ENCODE data around the gene ARHGAP6.

ARHGAP6 gene

DNA sequence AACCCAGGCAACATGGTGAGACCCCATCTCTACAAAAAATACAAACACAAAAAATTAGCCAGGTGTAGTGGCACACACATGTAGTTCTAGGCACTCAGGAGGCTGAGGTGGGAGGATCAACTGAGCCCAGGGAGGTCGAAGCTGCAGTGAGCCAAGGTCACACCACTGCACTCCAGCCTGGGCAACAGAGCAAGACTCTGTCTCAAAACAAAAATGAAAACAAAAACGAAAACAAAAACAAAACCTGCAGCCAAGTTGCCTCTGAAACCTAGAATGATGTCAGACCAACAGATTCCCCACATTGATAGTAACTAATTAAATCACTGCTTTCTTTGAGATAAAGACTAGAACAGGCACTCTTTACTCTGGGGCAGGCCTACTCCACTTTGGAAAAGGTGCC lies 268.0 kb downstream of the ARHGAP6 start:
- CTCF ChIA-PET = no interaction called here
- Mint-ChIP-seq H3K4me3 (no peak overlapping the region), H3K27ac (no peak overlapping the region), H3K27me3 (no peaks in the 10 kb centered on the region), H3K4me1 (no peaks in the 10 kb centered on the region), H3K9me3 (no peaks in the 10 kb centered on the region), H3K36me3 (no peaks in the 10 kb centered on the region)
- DNase-seq = no peak

DNA sequence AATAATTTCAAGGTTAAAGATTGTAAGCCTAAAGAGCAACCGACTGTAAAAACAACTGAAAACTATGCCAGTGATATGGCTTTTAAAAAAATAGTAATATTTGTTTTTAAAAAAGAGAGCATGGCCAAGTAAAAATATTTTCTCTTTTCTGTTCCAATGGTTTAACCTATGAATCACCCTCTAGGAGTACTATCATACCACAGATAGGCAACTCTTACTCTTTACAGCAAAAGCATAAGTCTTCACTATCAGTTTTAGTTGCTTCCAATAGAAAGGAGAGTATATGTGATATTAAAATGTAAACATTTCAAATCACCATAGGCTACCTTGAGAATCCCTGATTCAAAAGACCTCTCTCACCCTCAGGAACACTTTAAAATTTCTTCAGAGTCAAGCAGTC lies 269.9 kb downstream of the ARHGAP6 start:
- no peaks in the 10 kb centered on the region for H3K9me3 Mint-ChIP-seq
- CTCF ChIA-PET = no interaction called here
- no peaks in the 10 kb centered on the region for H3K27me3 Mint-ChIP-seq
- H3K36me3 Mint-ChIP-seq = no peaks in the 10 kb centered on the region
- no peak for DNase-seq
- no peaks in the 10 kb centered on the region for H3K4me1 Mint-ChIP-seq
- H3K27ac Mint-ChIP-seq = no peak overlapping the region
- H3K4me3 Mint-ChIP-seq = no peak overlapping the region

DNA sequence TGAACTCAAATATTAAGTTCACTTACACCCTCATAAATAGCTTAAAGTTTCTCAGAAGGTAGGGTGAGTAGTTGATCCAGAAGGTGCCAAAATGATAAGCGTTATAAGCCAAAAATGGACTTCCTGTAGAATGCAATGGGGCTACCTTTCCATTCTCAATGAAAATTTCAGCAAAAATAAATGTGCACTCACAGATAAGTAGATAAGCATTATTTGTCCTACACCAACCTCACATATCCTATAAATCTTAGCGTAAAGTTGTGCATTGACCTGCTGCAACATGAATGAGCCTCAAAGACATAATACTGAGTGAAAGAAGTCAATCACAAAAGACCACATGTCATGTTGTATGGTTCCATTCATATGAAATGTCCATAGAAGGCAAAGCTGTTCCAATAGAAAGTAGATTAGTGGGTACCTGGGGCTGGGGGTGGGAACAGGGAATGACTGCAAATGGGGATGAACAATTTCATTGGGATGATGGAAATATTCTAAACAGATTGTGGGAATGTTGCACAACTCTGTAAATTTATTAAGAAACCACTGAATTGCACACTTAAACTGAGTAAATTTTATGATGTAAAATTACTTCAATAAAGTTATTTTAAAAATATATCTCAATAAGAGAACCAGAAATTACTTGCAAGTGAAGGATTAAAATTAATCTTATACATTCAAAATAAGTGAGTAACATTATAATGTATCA lies 271.6 kb downstream of the ARHGAP6 start:
- Mint-ChIP-seq H3K27ac (no peak overlapping the region), H3K4me1 (no peaks in the 10 kb centered on the region), H3K36me3 (no peaks in the 10 kb centered on the region), H3K4me3 (no peak overlapping the region), H3K9me3 (no peaks in the 10 kb centered on the region), H3K27me3 (no peaks in the 10 kb centered on the region)
- CTCF ChIA-PET = no interaction called here
- no peak for DNase-seq

DNA sequence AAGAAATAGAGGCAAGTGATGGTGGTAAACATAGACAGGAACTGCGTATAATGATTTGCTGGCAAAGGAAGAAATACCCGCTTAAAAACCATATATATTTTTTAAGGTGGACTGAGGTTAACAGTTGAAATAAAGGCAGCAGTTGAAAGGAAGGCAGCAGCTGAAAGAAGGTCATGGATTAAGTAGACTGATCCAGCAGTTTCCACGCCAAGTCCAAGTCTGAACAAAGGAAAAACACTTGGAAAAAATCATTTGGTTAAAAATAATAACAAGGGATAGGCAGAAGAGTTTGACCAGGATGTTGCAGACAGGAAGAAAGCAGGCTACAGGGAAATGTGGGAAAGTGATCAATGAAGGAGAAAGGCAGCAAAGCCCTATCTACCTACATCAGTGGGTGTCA lies 278.9 kb downstream of the ARHGAP6 start:
- no peaks in the 10 kb centered on the region for H3K27me3 Mint-ChIP-seq
- no peak overlapping the region for H3K27ac Mint-ChIP-seq
- no peaks in the 10 kb centered on the region for H3K36me3 Mint-ChIP-seq
- no peaks in the 10 kb centered on the region for H3K4me1 Mint-ChIP-seq
- CTCF ChIA-PET = no interaction called here
- H3K4me3 Mint-ChIP-seq = no peak overlapping the region
- no peaks in the 10 kb centered on the region for H3K9me3 Mint-ChIP-seq
- no peak for DNase-seq

DNA sequence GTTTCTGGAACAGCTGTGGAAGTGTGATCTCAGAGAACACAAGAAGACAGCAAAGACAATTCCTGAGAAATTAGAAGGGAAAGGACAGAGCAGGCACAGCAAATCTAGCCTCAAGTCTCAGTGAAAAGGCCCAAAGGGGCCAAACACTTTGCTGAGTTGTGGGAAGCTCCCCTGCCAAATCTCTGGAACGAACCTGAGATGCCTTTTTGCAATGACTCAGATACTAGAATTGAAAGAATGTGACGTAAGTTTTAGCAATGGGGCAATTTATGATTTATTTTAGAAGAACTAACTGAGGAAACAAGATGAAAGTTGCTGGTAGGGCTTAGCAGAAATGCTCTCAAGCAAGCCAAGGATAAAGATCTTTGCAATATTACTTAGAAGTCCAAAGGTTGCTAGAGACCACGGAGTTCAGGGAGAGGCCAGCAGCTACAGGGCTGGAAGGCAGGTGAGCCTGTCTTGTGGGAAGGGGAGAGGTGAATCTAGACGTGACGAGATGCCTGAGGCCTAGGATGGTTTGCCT lies 279.7 kb downstream of the ARHGAP6 start:
- H3K4me3 Mint-ChIP-seq = no peak overlapping the region
- no peaks in the 10 kb centered on the region for H3K4me1 Mint-ChIP-seq
- no peak overlapping the region for H3K27ac Mint-ChIP-seq
- H3K36me3 Mint-ChIP-seq = no peaks in the 10 kb centered on the region
- no peaks in the 10 kb centered on the region for H3K9me3 Mint-ChIP-seq
- H3K27me3 Mint-ChIP-seq = no peaks in the 10 kb centered on the region
- DNase-seq = no peak
- CTCF ChIA-PET = no interaction called here

DNA sequence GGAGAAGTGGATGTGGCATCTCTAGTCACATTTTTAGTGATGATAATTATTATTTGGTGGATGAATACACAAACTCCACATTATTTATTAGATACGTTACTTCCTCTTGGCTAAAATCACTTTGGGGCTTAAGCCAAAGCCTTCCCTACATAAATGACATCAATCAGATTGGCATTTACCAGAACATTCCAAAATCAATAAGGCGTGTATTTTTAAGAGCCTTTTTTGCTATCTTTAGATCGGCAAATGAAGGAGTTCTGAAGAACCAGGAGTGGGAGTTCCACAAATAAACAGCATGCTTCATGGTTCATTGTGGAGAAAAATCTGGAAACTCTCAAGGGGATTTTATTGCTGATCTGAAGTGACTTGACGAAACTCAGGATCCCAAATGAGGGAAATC lies 282.8 kb downstream of the ARHGAP6 start:
- no peaks in the 10 kb centered on the region for H3K27me3 Mint-ChIP-seq
- no peak for DNase-seq
- no peaks in the 10 kb centered on the region for H3K4me1 Mint-ChIP-seq
- no peaks in the 10 kb centered on the region for H3K36me3 Mint-ChIP-seq
- no peak overlapping the region for H3K4me3 Mint-ChIP-seq
- CTCF ChIA-PET = no interaction called here
- no peaks in the 10 kb centered on the region for H3K9me3 Mint-ChIP-seq
- H3K27ac Mint-ChIP-seq = no peak overlapping the region

DNA sequence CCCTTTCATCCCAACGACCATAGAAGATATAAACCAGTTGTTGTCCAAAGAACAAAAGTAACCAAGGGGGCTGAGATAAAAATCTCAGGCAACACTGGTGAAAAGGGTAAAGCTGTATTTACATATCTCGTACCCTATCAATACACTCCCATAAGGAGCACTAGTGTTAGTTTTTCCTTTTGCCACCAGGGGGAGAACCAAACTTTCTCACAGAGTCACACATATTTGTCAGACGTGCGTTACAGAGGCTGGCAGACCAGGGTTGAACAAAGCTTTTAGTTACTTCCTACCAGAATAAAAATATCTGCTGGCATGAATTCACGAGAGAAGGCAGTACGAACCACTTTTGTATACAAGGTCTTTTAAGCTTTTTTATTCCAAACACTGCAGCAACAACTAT lies 284.3 kb downstream of the ARHGAP6 start:
- no peak for DNase-seq
- no peak overlapping the region for H3K27ac Mint-ChIP-seq
- no peaks in the 10 kb centered on the region for H3K27me3 Mint-ChIP-seq
- CTCF ChIA-PET = interaction anchor here (1.1 to 1.2 kb wide), 2 partner anchors 10 to 11 kb away, joined by 3 read pairs; no protein-coding TSS in a partner anchor
- no peaks in the 10 kb centered on the region for H3K36me3 Mint-ChIP-seq
- no peaks in the 10 kb centered on the region for H3K4me1 Mint-ChIP-seq
- H3K4me3 Mint-ChIP-seq = no peak overlapping the region
- no peaks in the 10 kb centered on the region for H3K9me3 Mint-ChIP-seq

DNA sequence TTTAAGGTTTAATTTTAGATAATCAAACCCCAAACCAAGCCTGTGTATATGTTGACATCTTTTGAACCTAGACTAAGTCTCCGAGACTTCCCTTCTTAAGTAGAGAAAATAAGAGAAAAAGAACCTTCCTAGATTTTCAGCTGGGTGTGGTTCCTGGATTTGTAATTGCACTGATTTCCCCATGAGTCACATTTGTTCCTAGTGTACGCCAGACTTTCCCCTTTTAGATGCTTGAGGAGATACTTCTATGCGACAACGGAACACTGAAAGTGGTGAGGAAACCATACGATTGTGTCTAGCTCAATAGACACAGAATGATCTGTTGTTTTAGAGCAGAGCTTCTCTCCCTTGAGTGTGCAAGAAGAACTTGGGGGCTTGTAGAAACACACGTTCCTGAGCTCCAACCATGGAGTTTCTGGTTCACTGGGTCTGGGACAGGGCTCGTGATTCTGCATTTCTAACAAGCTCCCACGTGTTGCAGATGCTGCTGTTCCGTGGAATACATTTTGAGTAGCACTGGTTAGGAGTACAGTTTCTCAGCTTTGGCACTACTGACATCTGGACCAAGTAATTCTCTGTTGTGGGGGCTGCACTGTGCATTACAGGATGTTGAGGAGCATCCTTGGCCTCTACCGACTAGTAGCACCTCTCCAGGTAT lies 285.4 kb downstream of the ARHGAP6 start:
- Mint-ChIP-seq H3K9me3 (no peaks in the 10 kb centered on the region), H3K27ac (no peak overlapping the region), H3K27me3 (no peaks in the 10 kb centered on the region), H3K4me3 (no peak overlapping the region), H3K4me1 (no peaks in the 10 kb centered on the region), H3K36me3 (no peaks in the 10 kb centered on the region)
- CTCF ChIA-PET = no interaction called here
- no peak for DNase-seq

DNA sequence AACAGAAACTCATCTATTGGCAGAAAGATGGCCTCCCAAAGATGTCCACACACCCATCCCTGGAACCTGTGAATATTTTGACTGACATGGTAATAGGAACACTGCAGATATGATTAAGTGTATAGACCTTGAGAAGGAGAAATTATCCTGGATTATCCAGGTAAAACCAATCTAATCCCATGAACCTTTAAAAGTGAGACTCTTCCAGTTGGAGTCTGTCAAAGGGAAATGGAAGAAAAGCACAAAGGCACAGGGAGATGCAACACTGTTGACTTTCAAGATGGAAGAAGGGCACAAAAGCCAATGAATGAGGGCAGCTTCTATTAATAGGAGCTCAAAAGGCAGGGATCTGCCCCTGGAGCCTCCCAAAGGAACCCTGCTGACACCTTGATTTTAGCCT lies 289.6 kb downstream of the ARHGAP6 start:
- CTCF ChIA-PET = no interaction called here
- Mint-ChIP-seq H3K27me3 (no peaks in the 10 kb centered on the region), H3K4me1 (no peaks in the 10 kb centered on the region), H3K4me3 (no peak overlapping the region), H3K36me3 (no peaks in the 10 kb centered on the region), H3K27ac (no peak overlapping the region), H3K9me3 (no peaks in the 10 kb centered on the region)
- no peak for DNase-seq

DNA sequence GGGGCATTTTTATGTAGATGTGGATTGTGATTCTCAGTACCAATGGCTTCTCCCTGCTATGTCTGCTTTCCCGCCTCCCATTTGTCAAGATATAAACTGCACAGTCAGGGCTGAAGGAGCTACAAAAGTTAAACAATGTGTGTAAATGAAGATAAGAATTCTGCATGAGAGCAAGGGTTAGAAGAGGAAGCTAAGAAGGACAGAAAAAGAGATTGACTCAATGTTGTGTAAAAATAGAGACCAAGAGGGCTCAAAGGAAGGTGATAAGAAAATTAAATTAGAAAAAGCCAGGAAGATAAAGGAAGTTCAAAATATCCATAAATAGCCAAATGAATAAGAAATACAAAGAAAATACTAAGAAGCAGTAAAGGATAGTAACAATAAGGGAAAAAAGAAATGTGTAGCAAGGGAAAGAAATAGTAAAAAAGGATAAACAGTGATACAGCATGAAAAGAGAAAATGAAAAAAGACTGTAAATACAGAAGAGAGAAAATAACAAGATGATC lies 290.1 kb downstream of the ARHGAP6 start:
- DNase-seq = no peak
- Mint-ChIP-seq H3K27me3 (no peaks in the 10 kb centered on the region), H3K4me3 (no peak overlapping the region), H3K9me3 (no peaks in the 10 kb centered on the region), H3K4me1 (no peaks in the 10 kb centered on the region), H3K36me3 (no peaks in the 10 kb centered on the region), H3K27ac (no peak overlapping the region)
- CTCF ChIA-PET = no interaction called here

DNA sequence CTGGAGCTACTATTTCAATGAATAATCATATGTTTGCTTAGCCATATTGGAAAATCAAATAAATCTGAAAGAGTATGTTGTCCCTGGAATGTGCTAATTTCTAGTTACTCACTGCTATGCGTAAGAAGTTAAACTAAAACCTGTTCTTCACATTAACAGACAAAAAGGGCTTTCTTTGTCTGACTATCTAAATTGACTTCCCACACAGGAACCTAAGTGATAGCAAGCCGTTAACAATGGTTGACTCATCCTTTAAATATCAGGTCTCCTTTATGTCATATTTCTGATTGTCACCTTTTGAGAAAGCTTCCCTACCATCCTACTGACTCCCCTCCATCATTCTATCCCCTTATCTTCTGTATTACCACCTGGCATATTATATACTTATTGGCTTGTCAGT lies 291.1 kb downstream of the ARHGAP6 start:
- DNase-seq = no peak
- Mint-ChIP-seq H3K27me3 (no peaks in the 10 kb centered on the region), H3K36me3 (no peaks in the 10 kb centered on the region), H3K27ac (no peak overlapping the region), H3K9me3 (no peaks in the 10 kb centered on the region), H3K4me3 (no peak overlapping the region), H3K4me1 (no peaks in the 10 kb centered on the region)
- CTCF ChIA-PET = no interaction called here

DNA sequence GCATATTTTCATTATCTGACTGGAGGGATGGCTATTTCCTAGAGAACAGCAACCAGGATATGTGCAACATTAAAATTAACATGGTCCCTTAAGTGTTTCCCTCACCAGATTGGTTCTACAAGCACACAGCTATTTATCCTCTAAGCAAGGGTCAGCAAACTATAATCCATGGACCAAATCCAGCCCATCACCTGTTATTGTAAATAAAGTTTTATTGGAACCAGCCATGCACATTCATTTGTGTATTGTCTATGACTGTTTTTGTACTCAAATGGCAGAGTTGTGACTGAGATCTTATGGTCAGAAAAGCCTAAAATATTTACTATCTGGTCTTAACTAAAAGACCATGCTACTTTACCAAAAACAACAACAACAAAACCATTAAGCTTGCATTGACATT lies 294.6 kb downstream of the ARHGAP6 start:
- H3K27me3 Mint-ChIP-seq = no peaks in the 10 kb centered on the region
- H3K4me3 Mint-ChIP-seq = no peak overlapping the region
- no peaks in the 10 kb centered on the region for H3K36me3 Mint-ChIP-seq
- no peak overlapping the region for H3K27ac Mint-ChIP-seq
- DNase-seq = no peak
- CTCF ChIA-PET = no interaction called here
- H3K9me3 Mint-ChIP-seq = no peaks in the 10 kb centered on the region
- H3K4me1 Mint-ChIP-seq = no peaks in the 10 kb centered on the region

DNA sequence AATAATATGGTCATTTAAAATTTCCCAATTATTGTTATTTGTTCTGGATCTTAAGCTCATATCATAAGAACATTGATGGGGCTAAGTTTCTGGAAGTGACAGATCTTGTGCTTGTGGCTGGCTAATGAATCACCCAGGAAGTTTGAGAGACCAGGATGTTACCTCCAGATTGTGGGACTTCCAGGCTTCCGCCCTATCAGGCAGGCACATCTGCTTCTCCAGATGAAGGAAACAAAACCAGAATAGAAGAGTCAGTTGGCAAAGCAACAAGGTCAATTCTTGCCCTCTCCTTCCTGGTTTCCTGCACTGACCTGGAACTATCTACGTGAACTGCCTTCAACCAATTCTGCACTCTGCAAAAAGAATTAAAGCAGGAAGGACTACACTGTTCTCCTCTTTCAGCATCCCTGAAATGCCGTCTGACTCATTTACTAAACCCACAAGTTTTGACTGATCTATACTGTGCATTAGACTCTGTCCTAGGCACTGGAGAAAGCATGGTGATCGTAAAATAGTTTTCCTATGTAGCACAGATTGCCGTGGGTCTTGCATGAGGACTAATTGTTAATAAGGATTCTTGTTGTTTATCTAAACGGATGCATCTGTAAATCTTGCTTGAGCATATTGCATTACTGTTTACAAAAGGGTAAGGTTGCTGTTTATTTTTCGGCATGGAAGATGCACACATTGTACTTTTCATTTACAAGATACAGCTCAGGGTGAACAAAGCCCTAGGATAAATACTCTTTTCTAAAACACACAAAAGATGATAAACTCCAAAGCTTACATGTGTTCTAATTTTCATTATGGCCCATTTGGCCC lies 297.9 kb downstream of the ARHGAP6 start:
- CTCF ChIA-PET = interaction anchor here (1.1 kb wide), 1 partner anchor 10 kb away, joined by 3 read pairs; no protein-coding TSS in a partner anchor
- Mint-ChIP-seq H3K4me1 (no peaks in the 10 kb centered on the region), H3K36me3 (no peaks in the 10 kb centered on the region), H3K4me3 (no peak overlapping the region), H3K27me3 (no peaks in the 10 kb centered on the region), H3K9me3 (no peaks in the 10 kb centered on the region), H3K27ac (no peak overlapping the region)
- no peak for DNase-seq

DNA sequence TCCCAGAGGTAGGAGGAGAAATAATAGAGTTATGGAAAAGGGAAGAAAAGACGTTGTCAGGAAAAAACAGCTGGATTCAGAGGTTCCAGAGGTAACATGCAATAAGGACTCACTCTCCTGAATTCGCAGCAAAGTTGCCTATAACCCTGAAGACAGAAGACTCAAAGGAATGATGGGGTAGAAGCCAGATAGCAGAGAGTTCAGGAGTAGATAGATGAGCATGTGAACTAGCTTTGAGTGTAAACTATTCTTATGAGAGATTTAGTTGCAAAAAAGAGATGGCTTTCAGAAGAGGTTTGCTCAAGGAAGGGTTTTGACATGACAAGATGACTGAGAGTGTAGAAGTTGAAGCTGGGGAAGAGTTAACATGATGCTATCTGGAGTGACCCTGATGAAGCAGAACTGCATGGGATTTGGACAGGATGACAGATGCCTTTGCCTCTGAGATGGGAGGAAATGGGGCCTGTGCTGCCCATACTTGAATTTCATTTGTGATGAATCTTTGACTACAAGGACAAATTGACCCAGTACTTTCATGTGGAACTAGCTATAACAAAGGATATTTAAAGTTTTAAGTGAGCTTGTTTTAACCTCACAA lies 298.6 kb downstream of the ARHGAP6 start:
- CTCF ChIA-PET = no interaction called here
- Mint-ChIP-seq H3K4me3 (no peak overlapping the region), H3K27ac (no peak overlapping the region), H3K36me3 (no peaks in the 10 kb centered on the region), H3K4me1 (no peaks in the 10 kb centered on the region), H3K9me3 (no peaks in the 10 kb centered on the region), H3K27me3 (no peaks in the 10 kb centered on the region)
- no peak for DNase-seq

Data from activated naive CD4-positive, alpha-beta T cell treated with anti-CD3 and anti-CD28 coated beads, Interleukin-2, amount 10 ng/mL, durations not matched to agents 7 days and 5 days (primary cell).